A673 (cell line): ENCODE results near the gene MVB12A. TPM values are rescaled to one million over a fixed set of nuclear protein-coding genes. Genes with fewer than 3 reads are reported as not detected.

Experiments
- BruUV-seq: library from RNA; stranded (reverse); fragments of 400-500 nt; replicated peaks from 2 replicates; lab custom pipeline; 2021; lab: Mats Ljungman, UMichigan
- CTCF ChIA-PET: fragments of 300-600 bp; sonication (Branson Sonifier 250); formaldehyde crosslinking; loops from one replicate; lab custom pipeline; 2022; ENCODE audit warnings: antibody characterized with exemption; lab: Charles Lee
- POLR2A ChIA-PET: fragments of 300-600 bp; sonication (Branson Sonifier 250); formaldehyde crosslinking; loops from one replicate; lab custom pipeline; 2022; ENCODE audit warnings: antibody characterized with exemption; ENCODE audit not compliant: low non-redundant PET; lab: Charles Lee
- DNase-seq: peaks from one replicate; pipeline ENCODE4 v3.0.0-alpha.2; 2015; ENCODE audit warnings: low spot score
- H3K27ac ChIP-seq: fragments of 200-600 bp; sonication (generic); 2 replicates; pipeline ENCODE4 v1.5.1; 2016; ENCODE audit warnings: mixed run types, low read depth, mild to moderate bottlenecking, mixed read lengths, antibody characterized with exemption, low read length; ENCODE audit not compliant: poor library complexity, severe bottlenecking
- H3K27me3 ChIP-seq: fragments of 200-600 bp; sonication (generic); replicated peaks from 2 replicates; pipeline ENCODE4 v1.6.1; 2017; ENCODE audit warnings: mixed run types, low read depth, mild to moderate bottlenecking, mixed read lengths, antibody characterized with exemption, low read length; ENCODE audit not compliant: insufficient read depth, poor library complexity
- H3K36me3 ChIP-seq: fragments of 200-600 bp; sonication (generic); 2 replicates; pipeline ENCODE4 v1.6.1; 2016; ENCODE audit warnings: mixed run types, mild to moderate bottlenecking, mixed read lengths, antibody characterized with exemption, low read length; ENCODE audit not compliant: insufficient read depth, poor library complexity, severe bottlenecking
- H3K4me1 ChIP-seq: fragments of 200-600 bp; sonication (generic); 2 replicates; pipeline ENCODE4 v1.6.1; 2017; ENCODE audit warnings: mixed run types, mild to moderate bottlenecking, mixed read lengths, antibody characterized with exemption, low read length; ENCODE audit not compliant: insufficient read depth, poor library complexity, severe bottlenecking
- H3K4me3 ChIP-seq: fragments of 200-600 bp; sonication (generic); 2 replicates; pipeline ENCODE4 v1.5.1; 2016; ENCODE audit warnings: low read depth, mixed run types, mild to moderate bottlenecking, mixed read lengths, low read length; ENCODE audit not compliant: poor library complexity, severe bottlenecking
- H3K9me3 ChIP-seq: fragments of 200-600 bp; sonication (generic); 2 replicates; pipeline ENCODE4 v1.6.1; 2016; ENCODE audit warnings: mixed run types, low read depth, mild to moderate bottlenecking, mixed read lengths, antibody characterized with exemption, low read length; ENCODE audit not compliant: poor library complexity, severe bottlenecking
- CTCF ChIP-seq: fragments of 300-800, 200-600 bp; sonication (generic); conservative IDR thresholded peaks from 2 replicates; pipeline ENCODE4 v1.5.1; 2017; ENCODE audit warnings: low read depth, mild to moderate bottlenecking, antibody characterized with exemption, low read length, moderate library complexity, mixed read lengths
- EZH2 ChIP-seq: fragments of 200-600 bp; sonication (generic); IDR thresholded peaks from 2 replicates; pipeline ENCODE4 v1.6.1; 2017; ENCODE audit warnings: borderline replicate concordance, low read depth, mild to moderate bottlenecking, mixed read lengths, antibody characterized with exemption, low read length; ENCODE audit not compliant: poor library complexity, severe bottlenecking
- intact Hi-C: fragments of 100-400 bp; cut with micrococcal nuclease; formaldehyde crosslinking; loops from one replicate; pipeline ENCODE4 v1.10.0; 2022; ENCODE audit not compliant: unreplicated experiment
- total RNA-seq: library from RNA; stranded (reverse); gene quantifications from 2 replicates; pipeline ENCODE4 v1.2.3, GENCODE V29; 2021

The MVB12A gene
- total RNA-seq, 1 experiment from 2014 or later = 39.5 TPM

- POLR2A ChIA-PET = no interaction called here
Measured at GRCh38 chr19:17454576-17455071, 34.8 kb downstream of the MVB12A start.

GRCh38 chr19:17455308-17456123 is 35.7 kb downstream of the MVB12A start:
- no peaks in the 10 kb centered on the region for H3K9me3 ChIP-seq
- no TSS peak for BruUV-seq
- intact Hi-C loops = no loop called here
- no peak for DNase-seq
- ChIA-PET CTCF (interaction anchor here (0.8 kb wide), 1 partner anchor 40 kb away, joined by 3 read pairs; no protein-coding TSS in a partner anchor), POLR2A (no interaction called here)
- no peak overlapping the region for H3K4me3 ChIP-seq
- H3K27me3 ChIP-seq = peaks cover 27% of the 10 kb centered on the region
- TF ChIP-seq CTCF = no peak
- TF ChIP-seq EZH2 = no peak
- H3K27ac ChIP-seq = no peak overlapping the region
- no peaks in the 10 kb centered on the region for H3K4me1 ChIP-seq
- H3K36me3 ChIP-seq = no peaks in the 10 kb centered on the region

More at GRCh38 chr19:17454576-17455071, 34.8 kb downstream of the MVB12A start:
- no peak overlapping the region for H3K27ac ChIP-seq
- no peaks in the 10 kb centered on the region for H3K36me3 ChIP-seq
- H3K9me3 ChIP-seq = no peaks in the 10 kb centered on the region
- TF ChIP-seq EZH2 (no peak), CTCF (no peak)
- intact Hi-C loops = loop anchor here (5.0 kb wide), 1 partner anchor 313 kb away; no protein-coding TSS in a partner anchor
- CTCF ChIA-PET = interaction anchor here (0.6 to 1.3 kb wide), 6 partner anchors 11 to 338 kb away, joined by 3 to 10 read pairs (median 4); partner anchors contain the start of gene PGLS
- no peak for DNase-seq
- no peaks in the 10 kb centered on the region for H3K4me1 ChIP-seq
- H3K4me3 ChIP-seq = no peak overlapping the region
- H3K27me3 ChIP-seq = peaks cover 27% of the 10 kb centered on the region
- no TSS peak for BruUV-seq

- ChIA-PET CTCF (no interaction called here), POLR2A (no interaction called here)
- TF ChIP-seq CTCF (no peak), EZH2 (no peak)
- H3K4me3 ChIP-seq = no peak overlapping the region
- no peak for DNase-seq
- H3K9me3 ChIP-seq = no peaks in the 10 kb centered on the region
- intact Hi-C loops = no loop called here
- H3K4me1 ChIP-seq = no peaks in the 10 kb centered on the region
- H3K27me3 ChIP-seq = peaks cover 27% of the 10 kb centered on the region
- H3K36me3 ChIP-seq = no peaks in the 10 kb centered on the region
- H3K27ac ChIP-seq = no peak overlapping the region
- no TSS peak for BruUV-seq
Measured at GRCh38 chr19:17456127-17456526, 36.3 kb downstream of the MVB12A start.
